WTC11 (cell line): Measurements from ENCODE around the gene LYG2. TPM values are rescaled to one million over a fixed set of nuclear protein-coding genes. Genes with fewer than 3 reads are reported as not detected.
A peak's percentile ranks its signal among the peaks of the same experiment; 100 is the strongest.
"Not testable (repeated sequence)": the region's sequence is repeated elsewhere in the genome, so short reads cannot be mapped to it uniquely, and the experiment has no call there.

Source experiments
- ATAC-seq: fragments of 200-7000 bp; cut with Tn5 transposase; 2 replicates; pipeline ENCODE4 v1.10.0; 2021; ENCODE audit warnings: mild to moderate bottlenecking, moderate library complexity
- Bru-seq: library from RNA; stranded (reverse); fragments of 400-500 nt; gene quantifications from one replicate; lab custom pipeline; 2021; lab: Mats Ljungman, UMichigan
- CTCF ChIA-PET: fragments of 300-600 bp; sonication (Branson Sonifier 250); formaldehyde crosslinking; loops from one replicate; lab custom pipeline; 2021; ENCODE audit warnings: antibody characterized with exemption; lab: Charles Lee
- POLR2A ChIA-PET: fragments of 350-600 bp; sonication (Branson Sonifier 250); formaldehyde crosslinking; loops from one replicate; lab custom pipeline; 2021; ENCODE audit warnings: antibody characterized with exemption; lab: Charles Lee
- DNase-seq: peaks from one replicate; pipeline ENCODE4 v3.0.0; 2021; ENCODE audit warnings: low spot score
- H3K27ac Mint-ChIP-seq: 2 replicates; pipeline ENCODE4 v1.8.0; 2021; ENCODE audit warnings: mixed read lengths
- H3K27me3 Mint-ChIP-seq: 2 replicates; pipeline ENCODE4 v1.8.0; 2021; ENCODE audit warnings: low read depth, mild to moderate bottlenecking, moderate library complexity, mixed read lengths
- H3K36me3 Mint-ChIP-seq: 2 replicates; pipeline ENCODE4 v1.8.0; 2021; ENCODE audit warnings: mixed read lengths
- H3K4me1 Mint-ChIP-seq: 2 replicates; pipeline ENCODE4 v1.8.0; 2022; ENCODE audit warnings: mixed read lengths
- H3K4me3 Mint-ChIP-seq: 2 replicates; pipeline ENCODE4 v1.8.0; 2021; ENCODE audit warnings: mild to moderate bottlenecking, moderate library complexity, mixed read lengths
- H3K9me3 Mint-ChIP-seq: 2 replicates; pipeline ENCODE4 v1.8.0; 2021; ENCODE audit warnings: mixed read lengths
- ATF1 ChIP-seq: sonication (generic); formaldehyde crosslinking; IDR thresholded peaks from 2 replicates; pipeline ENCODE4 v1.8.1; 2023; ENCODE audit warnings: mild to moderate bottlenecking, moderate library complexity, missing genetic modification reagents
- CDX4 ChIP-seq: fragments of 250-450 bp; sonication (Bioruptor Pico); IDR thresholded peaks from 2 replicates; pipeline ENCODE4 v1.9.0; 2021; ENCODE audit warnings: moderate library complexity, mild to moderate bottlenecking, inconsistent platforms, borderline replicate concordance
- E2F5 ChIP-seq: sonication (generic); formaldehyde crosslinking; IDR thresholded peaks from 2 replicates; pipeline ENCODE4 v1.8.1; 2022; ENCODE audit warnings: mild to moderate bottlenecking, moderate library complexity, missing genetic modification reagents
- ELF4 ChIP-seq: sonication (generic); formaldehyde crosslinking; IDR thresholded peaks from 2 replicates; pipeline ENCODE4 v1.8.1; 2022; ENCODE audit warnings: low read depth, mild to moderate bottlenecking, moderate library complexity, missing genetic modification reagents
- FOXK1 ChIP-seq: sonication (generic); formaldehyde crosslinking; IDR thresholded peaks from 2 replicates; pipeline ENCODE4 v1.8.0; 2022; ENCODE audit warnings: mild to moderate bottlenecking, moderate library complexity, missing genetic modification reagents
- PREB ChIP-seq: sonication (generic); formaldehyde crosslinking; IDR thresholded peaks from 2 replicates; pipeline ENCODE4 v1.8.1; 2022; ENCODE audit warnings: mild to moderate bottlenecking, missing genetic modification reagents, moderate library complexity, borderline replicate concordance
- SP1 ChIP-seq: sonication (generic); formaldehyde crosslinking; conservative IDR thresholded peaks from 2 replicates; pipeline ENCODE4 v1.8.1; 2022; ENCODE audit warnings: missing genetic modification reagents
- USF2 ChIP-seq: sonication (generic); formaldehyde crosslinking; IDR thresholded peaks from 2 replicates; pipeline ENCODE4 v1.8.1; 2023; ENCODE audit warnings: mild to moderate bottlenecking, missing genetic modification reagents, moderate library complexity
- ZNF138 ChIP-seq: sonication (generic); formaldehyde crosslinking; conservative IDR thresholded peaks from 2 replicates; pipeline ENCODE4 v1.8.1; 2022; ENCODE audit warnings: mild to moderate bottlenecking, moderate library complexity, missing genetic modification reagents
- ZNF219 ChIP-seq: sonication (generic); formaldehyde crosslinking; IDR thresholded peaks from 2 replicates; pipeline ENCODE4 v1.8.0; 2023; ENCODE audit warnings: missing genetic modification reagents, mild to moderate bottlenecking, borderline replicate concordance
- ZNF281 ChIP-seq: sonication (generic); formaldehyde crosslinking; IDR thresholded peaks from 2 replicates; pipeline ENCODE4 v1.8.0; 2023; ENCODE audit warnings: mild to moderate bottlenecking, missing genetic modification reagents
- ZNF423 ChIP-seq: fragments of 250-450 bp; sonication (Bioruptor Pico); IDR thresholded peaks from 2 replicates; pipeline ENCODE4 v2.1.2; 2022; ENCODE audit warnings: mild to moderate bottlenecking, moderate library complexity
- long read RNA-seq, 3 experiments: library from RNA in 1 of 3; library from capped mRNA in 1 of 3; library from polyadenylated mRNA in 1 of 3; unstranded in 2 of 3; stranded (forward) in 1 of 3; transcript quantifications; one replicate each; pipeline ENCODE4 v2.0.0, GENCODE V29; 2021
- total RNA-seq: library from RNA; stranded (reverse); gene quantifications from 3 replicates; pipeline ENCODE4 v1.2.3, GENCODE V29; 2021
- TF ChIP-seq, protein P1 (sequence below): sonication (generic); formaldehyde crosslinking; IDR thresholded peaks from 2 replicates; pipeline ENCODE4 v1.8.0; 2022; ENCODE audit warnings: mild to moderate bottlenecking, missing genetic modification reagents
- TF ChIP-seq, protein P2 (sequence below): sonication (generic); formaldehyde crosslinking; IDR thresholded peaks from 2 replicates; pipeline ENCODE4 v1.8.0; 2022; ENCODE audit warnings: mild to moderate bottlenecking, missing genetic modification reagents

The LYG2 gene
- 0.25 TPM in 1 of 3 replicates, not detected in the others for total RNA-seq
- percentile 6 among the genes with signal in this experiment for Bru-seq, nascent RNA
- long read RNA-seq, experiment 1, partial matches to known transcripts, result 0 of 4 reads
- long read RNA-seq, experiment 1, other reads (novel, unspliced or antisense), result 4 of 4 reads
- long read RNA-seq, experiment 2, partial matches to known transcripts, result 0 of 3 reads
- long read RNA-seq, experiment 2, other reads (novel, unspliced or antisense), result 3 of 3 reads
- long read RNA-seq, experiment 3, partial matches to known transcripts, result 0 of 1 reads
- long read RNA-seq, experiment 3, other reads (novel, unspliced or antisense), result 1 of 1 reads

DNA sequence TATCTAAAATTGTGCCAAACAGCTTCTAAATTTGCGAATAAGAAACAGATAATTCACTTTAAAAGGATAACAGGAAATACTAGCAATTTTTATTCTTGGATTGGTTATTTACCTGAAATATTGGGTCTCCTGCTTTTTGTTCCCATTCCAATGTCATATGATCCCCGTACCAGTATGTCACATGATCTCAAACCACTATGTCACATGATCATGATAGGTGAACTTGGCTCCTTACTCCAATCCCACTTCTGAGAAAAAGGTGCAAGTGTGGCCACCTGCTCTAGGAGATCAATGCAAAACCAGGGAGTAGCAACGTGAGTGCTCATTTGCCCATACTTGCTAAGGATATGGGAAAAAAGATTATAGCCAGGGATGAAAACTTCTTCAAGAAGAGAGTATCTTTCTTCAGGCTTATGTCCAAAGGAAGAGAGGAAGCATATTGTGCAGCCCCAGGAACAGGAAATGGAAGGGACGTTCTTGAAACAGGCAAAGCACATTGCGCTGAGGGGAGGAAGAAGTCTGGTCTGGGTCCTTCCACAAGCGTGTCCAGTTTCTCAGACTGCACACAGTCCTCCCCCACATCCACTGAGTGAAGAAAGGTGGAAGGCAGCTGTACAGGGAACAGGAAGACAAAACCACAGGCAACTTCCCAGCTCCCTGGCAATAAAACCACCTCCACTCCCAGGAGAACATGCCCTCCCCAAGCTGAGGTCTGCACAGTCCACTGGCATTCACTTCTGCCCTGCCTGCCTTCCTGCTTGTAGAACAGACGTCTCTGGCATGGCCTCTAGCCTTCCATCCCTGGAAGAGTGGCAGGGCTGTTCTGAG is at the start of gene LYG2:
Gene LYG2, minus strand, starts transcription at position 176 of the 828 bp plus-strand sequence. CDS start 1,406 bp downstream, outside the sequence.
- H3K4me1 Mint-ChIP-seq, result no peaks in the 10 kb centered on the region
- DNase-seq, result no peak
- H3K9me3 Mint-ChIP-seq, result peaks cover 38% of the 10 kb centered on the region
- peaks cover 5% of the 10 kb centered on the region; the same call in 1 of the 2 replicates for H3K27me3 Mint-ChIP-seq
- ChIA-PET POLR2A (no interaction called here), CTCF (no interaction called here)
- H3K27ac Mint-ChIP-seq, result no peak within 1 kb of the TSS
- H3K4me3 Mint-ChIP-seq, result no peak within 1 kb of the TSS
- TF ChIP-seq, protein P1, sequence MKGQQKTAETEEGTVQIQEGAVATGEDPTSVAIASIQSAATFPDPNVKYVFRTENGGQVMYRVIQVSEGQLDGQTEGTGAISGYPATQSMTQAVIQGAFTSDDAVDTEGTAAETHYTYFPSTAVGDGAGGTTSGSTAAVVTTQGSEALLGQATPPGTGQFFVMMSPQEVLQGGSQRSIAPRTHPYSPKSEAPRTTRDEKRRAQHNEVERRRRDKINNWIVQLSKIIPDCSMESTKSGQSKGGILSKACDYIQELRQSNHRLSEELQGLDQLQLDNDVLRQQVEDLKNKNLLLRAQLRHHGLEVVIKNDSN (CRISPR knock-in tag), result peak; percentile 15; the same call in 1 of the 2 replicates
- no peak for TF ChIP-seq ZNF138 (CRISPR knock-in tag)
- no peak for TF ChIP-seq E2F5 (CRISPR knock-in tag)
- TF ChIP-seq FOXK1, result no peak
- TF ChIP-seq ATF1, result no peak
- TF ChIP-seq SP1 (CRISPR knock-in tag), result no peak
- peak; percentile 51; the same call in 1 of the 2 replicates for TF ChIP-seq USF2
- TF ChIP-seq CDX4 (CRISPR knock-in tag), result no peak
- no peak for TF ChIP-seq ZNF219 (CRISPR knock-in tag)
- no peak for TF ChIP-seq ZNF281 (CRISPR knock-in tag)
- no peak for TF ChIP-seq ZNF423
- TF ChIP-seq, protein P2, sequence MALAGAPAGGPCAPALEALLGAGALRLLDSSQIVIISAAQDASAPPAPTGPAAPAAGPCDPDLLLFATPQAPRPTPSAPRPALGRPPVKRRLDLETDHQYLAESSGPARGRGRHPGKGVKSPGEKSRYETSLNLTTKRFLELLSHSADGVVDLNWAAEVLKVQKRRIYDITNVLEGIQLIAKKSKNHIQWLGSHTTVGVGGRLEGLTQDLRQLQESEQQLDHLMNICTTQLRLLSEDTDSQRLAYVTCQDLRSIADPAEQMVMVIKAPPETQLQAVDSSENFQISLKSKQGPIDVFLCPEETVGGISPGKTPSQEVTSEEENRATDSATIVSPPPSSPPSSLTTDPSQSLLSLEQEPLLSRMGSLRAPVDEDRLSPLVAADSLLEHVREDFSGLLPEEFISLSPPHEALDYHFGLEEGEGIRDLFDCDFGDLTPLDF, result no peak
- no peak for TF ChIP-seq PREB
- TF ChIP-seq ELF4 (CRISPR knock-in tag), result no peak
- 0 out of 2 replicates have a peak, but pooled peaks cover 2% of the 10 kb centered on the region for H3K36me3 Mint-ChIP-seq
- ATAC-seq, result no peak

- H3K4me3 Mint-ChIP-seq, DNase-seq, H3K4me1 Mint-ChIP-seq, POLR2A ChIA-PET, H3K9me3 Mint-ChIP-seq, H3K27me3 Mint-ChIP-seq, H3K27ac Mint-ChIP-seq, CTCF ChIA-PET, H3K36me3 Mint-ChIP-seq, ATAC-seq: not testable (repeated sequence)
These were observed 45.6 kb upstream of the LYG2 start, which contains the start of gene LYG1 for GRCh38 chr2:99301097-99301496. Gene LYG1 (minus strand): TSS chr2:99301197. CDS start chr2:99295670, 5,527 bp downstream.
